Trophoblast cell (in vitro differentiated cells and primary cell): ENCODE results near the gene ARHGAP45.
A peak's percentile ranks its signal among the peaks of the same experiment; 100 is the strongest.

Experiments
- DNase-seq, 2 donors: peaks; one replicate each; pipeline ENCODE4 v3.0.0-alpha.2; 2016
- H2AFZ ChIP-seq: 2 replicates; pipeline ENCODE4 v1.6.1; 2013; ENCODE audit warnings: low read length, moderate library complexity, mild to moderate bottlenecking; ENCODE audit not compliant: insufficient read depth, poor library complexity
- H2AK5ac ChIP-seq: 2 replicates; pipeline ENCODE4 v1.6.1; 2013; ENCODE audit warnings: mild to moderate bottlenecking, low read length
- H2BK120ac ChIP-seq: 2 replicates; pipeline ENCODE4 v1.6.1; 2013; ENCODE audit warnings: low read length, mild to moderate bottlenecking, moderate library complexity; ENCODE audit not compliant: insufficient read depth, poor library complexity
- H2BK12ac ChIP-seq: 2 replicates; pipeline ENCODE4 v1.6.1; 2013; ENCODE audit warnings: mild to moderate bottlenecking, low read length, moderate library complexity
- H2BK5ac ChIP-seq: 2 replicates; pipeline ENCODE4 v1.6.1; 2013; ENCODE audit warnings: low read length, low read depth, moderate library complexity, mild to moderate bottlenecking; ENCODE audit not compliant: poor library complexity
- H3K14ac ChIP-seq: 2 replicates; pipeline ENCODE4 v1.6.1; 2013; ENCODE audit warnings: mild to moderate bottlenecking, low read length
- H3K18ac ChIP-seq: 2 replicates; pipeline ENCODE4 v1.6.1; 2013; ENCODE audit warnings: mild to moderate bottlenecking, low read length
- H3K23ac ChIP-seq: 2 replicates; pipeline ENCODE4 v1.6.1; 2013; ENCODE audit warnings: low read length
- H3K27ac ChIP-seq: 2 replicates; pipeline ENCODE4 v1.5.1; 2013; ENCODE audit warnings: low read depth, mild to moderate bottlenecking, inconsistent platforms, low read length, moderate library complexity
- H3K27me3 ChIP-seq: 2 replicates; pipeline ENCODE4 v1.6.1; 2013; ENCODE audit warnings: inconsistent platforms, mild to moderate bottlenecking, low read length, moderate library complexity; ENCODE audit not compliant: insufficient read depth
- H3K36me3 ChIP-seq, 2 experiments: 1 replicate in 1 of 2; 2 replicates in 1 of 2; pipeline ENCODE4 v1.6.1; 2013; ENCODE audit warnings: low read length in 2 of 2, mild to moderate bottlenecking in 2 of 2, moderate library complexity in 1 of 2; ENCODE audit not compliant: insufficient read depth in 2 of 2, control insufficient read depth in 1 of 2
- H3K4ac ChIP-seq: 2 replicates; pipeline ENCODE4 v1.6.1; 2013; ENCODE audit warnings: low read depth, mild to moderate bottlenecking, low read length, moderate library complexity
- H3K4me1 ChIP-seq, 2 experiments: 1 replicate in 1 of 2; 2 replicates in 1 of 2; pipeline ENCODE4 v1.6.1; 2013; ENCODE audit warnings: low read length in 2 of 2, mild to moderate bottlenecking in 2 of 2, moderate library complexity in 1 of 2; ENCODE audit not compliant: insufficient read depth in 2 of 2, control insufficient read depth in 1 of 2
- H3K4me2 ChIP-seq: 2 replicates; pipeline ENCODE4 v1.6.1; 2013; ENCODE audit warnings: inconsistent platforms, mild to moderate bottlenecking, low read length, moderate library complexity
- H3K4me3 ChIP-seq: 2 replicates; pipeline ENCODE4 v1.5.1; 2013; ENCODE audit warnings: mild to moderate bottlenecking, low read depth, low read length, inconsistent platforms
- H3K79me1 ChIP-seq: one replicate; pipeline ENCODE4 v1.6.1; 2013; ENCODE audit warnings: low read length
- H3K79me2 ChIP-seq: 2 replicates; pipeline ENCODE4 v1.6.1; 2013; ENCODE audit warnings: low read length, mild to moderate bottlenecking; ENCODE audit not compliant: control insufficient read depth, insufficient read depth, poor library complexity
- H3K9ac ChIP-seq: 2 replicates; pipeline ENCODE4 v1.6.1; 2013; ENCODE audit warnings: mild to moderate bottlenecking, low read length
- H3K9me3 ChIP-seq: 2 replicates; pipeline ENCODE4 v1.6.1; 2013; ENCODE audit warnings: low read depth, mild to moderate bottlenecking, control low read depth, inconsistent platforms, low read length; ENCODE audit not compliant: insufficient read depth
- H4K12ac ChIP-seq: 2 replicates; pipeline ENCODE4 v1.6.1; 2013; ENCODE audit warnings: low read depth, mild to moderate bottlenecking, low read length, moderate library complexity
- H4K8ac ChIP-seq: 2 replicates; pipeline ENCODE4 v1.6.1; 2013; ENCODE audit warnings: low read depth, mild to moderate bottlenecking, low read length, moderate library complexity
- H4K91ac ChIP-seq: one replicate; pipeline ENCODE4 v1.6.1; 2013; ENCODE audit warnings: low read depth, mild to moderate bottlenecking, low read length, moderate library complexity
- WGBS: extraction: QIAGEN DNeasy Blood & Tissue Kit; methylation state at CpG from one replicate; pipeline ENCODE4 v1.1.7; 2013; ENCODE audit warnings: missing lambda C conversion rate; ENCODE audit not compliant: insufficient read length, insufficient coverage; ENCODE audit errors: extremely low coverage; 5-methylcytosine and 5-hydroxymethylcytosine counted together

The ARHGAP45 gene

GRCh38 chr19:1028062-1028926 lies 38.7 kb upstream of the ARHGAP45 start:
- H2BK120ac ChIP-seq = peak overlapping the region; percentile 34
- peak overlapping the region; percentile 90 for H3K4me2 ChIP-seq
- peak overlapping the region; percentile 84 for H3K9ac ChIP-seq
- peak overlapping the region; percentile 58 for H2BK5ac ChIP-seq
- H3K79me1 ChIP-seq = peaks cover 27% of the 10 kb centered on the region
- peak overlapping the region; percentile 39 for H4K12ac ChIP-seq
- H2AFZ ChIP-seq = no peak overlapping the region
- peaks cover 36% of the 10 kb centered on the region for H3K79me2 ChIP-seq
- H3K9me3 ChIP-seq = peaks cover 4% of the 10 kb centered on the region
- no CpG with 5 or more reads among the region's 58 CpGs for WGBS
- H3K14ac ChIP-seq = peak overlapping the region; percentile 25
- H3K36me3 ChIP-seq = peaks cover 28 to 30% of the 10 kb centered on the region in 2 experiments
- no peaks in the 10 kb centered on the region for H3K27me3 ChIP-seq
- no peak overlapping the region for H3K23ac ChIP-seq
- no peak overlapping the region for H2BK12ac ChIP-seq
- peaks cover 0 to 9% of the 10 kb centered on the region in 2 experiments for H3K4me1 ChIP-seq
- H4K8ac ChIP-seq = peak overlapping the region; percentile 59
- peak overlapping the region; percentile 97 for H3K4me3 ChIP-seq
- H3K18ac ChIP-seq = peak overlapping the region; percentile 82
- peak overlapping the region; percentile 53 for H4K91ac ChIP-seq
- peak overlapping the region; percentile 100 for H3K4ac ChIP-seq
- peak overlapping the region; percentile 69 for H3K27ac ChIP-seq
- H2AK5ac ChIP-seq = peak overlapping the region; percentile 82
- peak; percentile 47 to 52 for DNase-seq

- DNase-seq = no peak
- H2BK5ac ChIP-seq = no peak overlapping the region
- no peak overlapping the region for H2AK5ac ChIP-seq
- no peak overlapping the region for H3K4me3 ChIP-seq
- H3K36me3 ChIP-seq = peaks cover 48 to 54% of the 10 kb centered on the region in 2 experiments
- no peak overlapping the region for H2BK120ac ChIP-seq
- no peak overlapping the region for H4K12ac ChIP-seq
- H3K79me1 ChIP-seq = peaks cover 13% of the 10 kb centered on the region
- no peak overlapping the region for H2BK12ac ChIP-seq
- no peaks in the 10 kb centered on the region for H3K27me3 ChIP-seq
- no peak overlapping the region for H4K91ac ChIP-seq
- no peak overlapping the region for H3K23ac ChIP-seq
- WGBS = no CpG with 5 or more reads among the region's 20 CpGs
- H3K9me3 ChIP-seq = peaks cover 4% of the 10 kb centered on the region
- H3K4me2 ChIP-seq = no peak overlapping the region
- peak overlapping the region; percentile 57 for H3K4ac ChIP-seq
- no peak overlapping the region for H3K27ac ChIP-seq
- H4K8ac ChIP-seq = no peak overlapping the region
- H3K9ac ChIP-seq = no peak overlapping the region
- H3K4me1 ChIP-seq = peaks cover 0 to 6% of the 10 kb centered on the region in 2 experiments
- H3K14ac ChIP-seq = no peak overlapping the region
- H3K79me2 ChIP-seq = peaks cover 21% of the 10 kb centered on the region
- no peak overlapping the region for H3K18ac ChIP-seq
- H2AFZ ChIP-seq = no peak overlapping the region
These were observed 34.6 kb upstream of the ARHGAP45 start for GRCh38 chr19:1032264-1032867.

- Histone ChIP-seq H3K9me3 (no peaks in the 10 kb centered on the region), H3K27me3 (no peaks in the 10 kb centered on the region), H3K9ac (no peak overlapping the region), H3K4me1 (peaks cover under 1 to 4% of the 10 kb centered on the region in 2 experiments), H3K18ac (no peak overlapping the region), H3K36me3 (peaks cover 52 to 57% of the 10 kb centered on the region in 2 experiments), H4K8ac (no peak overlapping the region), H3K23ac (no peak overlapping the region), H2BK120ac (no peak overlapping the region), H3K14ac (no peak overlapping the region), H3K79me1 (no peaks in the 10 kb centered on the region), H3K4me2 (no peak overlapping the region), H3K79me2 (peaks cover 2% of the 10 kb centered on the region), H3K27ac (no peak overlapping the region), H2AK5ac (no peak overlapping the region), H4K91ac (no peak overlapping the region), H4K12ac (no peak overlapping the region), H3K4me3 (no peak overlapping the region), H2BK12ac (no peak overlapping the region), H2BK5ac (no peak overlapping the region), H3K4ac (no peak overlapping the region), H2AFZ (no peak overlapping the region)
- no CpG with 5 or more reads among the region's 29 CpGs for WGBS
- no peak for DNase-seq
These were observed 30.9 kb upstream of the ARHGAP45 start for GRCh38 chr19:1035998-1036621.

- H3K4me1 ChIP-seq = peaks cover 3 to 8% of the 10 kb centered on the region in 2 experiments
- H3K4me2 ChIP-seq = no peak overlapping the region
- no peak overlapping the region for H4K8ac ChIP-seq
- H2BK120ac ChIP-seq = no peak overlapping the region
- H3K9me3 ChIP-seq = no peaks in the 10 kb centered on the region
- H3K4ac ChIP-seq = no peak overlapping the region
- H3K79me2 ChIP-seq = no peaks in the 10 kb centered on the region
- H2AFZ ChIP-seq = no peak overlapping the region
- H3K18ac ChIP-seq = no peak overlapping the region
- H3K4me3 ChIP-seq = no peak overlapping the region
- no peaks in the 10 kb centered on the region for H3K27me3 ChIP-seq
- no peak overlapping the region for H2AK5ac ChIP-seq
- no peak overlapping the region for H3K23ac ChIP-seq
- no peak overlapping the region for H4K12ac ChIP-seq
- H2BK12ac ChIP-seq = no peak overlapping the region
- H4K91ac ChIP-seq = no peak overlapping the region
- no peak overlapping the region for H3K14ac ChIP-seq
- no peak overlapping the region for H2BK5ac ChIP-seq
- no peak overlapping the region for H3K27ac ChIP-seq
- no peaks in the 10 kb centered on the region for H3K79me1 ChIP-seq
- H3K9ac ChIP-seq = no peak overlapping the region
- WGBS = no CpG with 5 or more reads among the region's 22 CpGs
- peaks cover 47 to 48% of the 10 kb centered on the region in 2 experiments for H3K36me3 ChIP-seq
- DNase-seq = no peak
These were observed 29.3 kb upstream of the ARHGAP45 start for GRCh38 chr19:1037621-1038064.
